Dedifferentiated amniotic fluid mesenchymal stem cell (primary cell): ENCODE data around the gene LCORL.
"Not testable (repeated sequence)": the region's sequence is repeated elsewhere in the genome, so short reads cannot be mapped to it uniquely, and the experiment has no call there.

Experiments
- DNase-seq: peaks from one replicate; pipeline ENCODE4 v3.0.0-alpha.2; 2016; ENCODE audit errors: extremely low spot score

Gene LCORL

GRCh38 chr4:17932041-17932440 is 89.5 kb downstream of the LCORL start:
- DNase-seq: no peak

GRCh38 chr4:17930256-17930655 is 91.3 kb downstream of the LCORL start:
- no peak for DNase-seq

DNA sequence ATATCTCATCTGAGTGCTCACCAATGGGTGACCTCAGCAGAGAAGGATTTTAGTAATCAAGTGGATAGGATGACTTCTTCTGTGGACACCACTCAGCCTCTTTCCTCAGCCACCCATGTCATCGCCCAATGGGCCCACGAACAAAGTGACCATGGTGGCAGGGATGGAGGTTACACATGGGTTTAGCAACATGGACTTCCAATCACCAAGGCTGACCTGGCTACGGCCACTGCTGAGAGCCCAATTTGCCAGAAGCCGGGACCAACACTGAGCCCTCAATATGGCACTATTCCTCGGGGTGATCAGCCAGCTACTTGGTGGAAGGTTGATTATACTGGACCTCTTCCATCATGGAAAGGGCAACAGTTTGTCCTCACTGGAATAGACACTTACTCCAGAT is 97.4 kb downstream of the LCORL start:
- no peak for DNase-seq

DNA sequence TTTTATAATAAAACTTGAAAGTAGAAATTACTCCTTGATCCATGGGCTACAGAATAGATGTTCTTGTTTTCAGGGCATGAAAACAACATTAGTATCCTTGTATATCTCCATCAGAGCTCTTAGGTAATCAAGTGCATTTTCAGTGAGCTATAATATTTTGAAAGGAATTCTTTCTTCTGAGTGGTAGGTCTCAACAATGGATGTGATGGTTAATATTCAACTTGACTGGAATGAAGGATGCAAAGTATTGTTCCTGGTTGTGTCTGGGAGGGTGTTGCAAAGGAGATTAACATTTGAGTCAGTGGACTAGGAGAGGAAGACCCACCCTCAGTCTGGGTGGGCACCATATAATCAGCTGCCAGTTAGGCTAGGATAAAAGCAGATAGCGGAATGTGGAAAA is 100.1 kb downstream of the LCORL start:
- no peak for DNase-seq

GRCh38 chr4:17920681-17921080 is 100.9 kb downstream of the LCORL start:
- no peak for DNase-seq

- no peak for DNase-seq
Observed at GRCh38 chr4:17915439-17915838, 106.1 kb downstream of the LCORL start.

DNA sequence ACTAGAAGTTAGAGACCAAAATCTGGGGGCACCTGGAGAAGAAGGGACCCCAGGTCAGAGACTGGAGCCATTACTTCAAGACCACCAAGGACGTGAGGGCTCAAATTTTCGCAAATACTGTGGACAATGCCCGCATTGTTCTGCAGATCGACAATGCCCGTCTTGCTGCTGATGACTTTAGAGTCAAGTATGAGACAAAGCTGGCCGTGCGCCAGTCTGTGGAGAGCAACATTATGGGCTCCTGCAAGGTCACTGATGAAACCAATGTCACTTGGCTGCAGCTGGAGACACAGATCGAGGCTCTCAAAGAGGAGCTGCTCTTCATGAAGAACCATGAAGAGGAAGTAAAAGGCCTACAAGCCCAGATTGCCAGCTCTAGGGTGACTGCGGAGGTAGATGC is 109.5 kb downstream of the LCORL start:
- no peak for DNase-seq

GRCh38 chr4:17911608-17912007 is 109.9 kb downstream of the LCORL start:
- DNase-seq: no peak

GRCh38 chr4:17898553-17899055 is 123.0 kb downstream of the LCORL start:
- DNase-seq: no peak

GRCh38 chr4:17895481-17895880 is 126.1 kb downstream of the LCORL start:
- no peak for DNase-seq

DNA sequence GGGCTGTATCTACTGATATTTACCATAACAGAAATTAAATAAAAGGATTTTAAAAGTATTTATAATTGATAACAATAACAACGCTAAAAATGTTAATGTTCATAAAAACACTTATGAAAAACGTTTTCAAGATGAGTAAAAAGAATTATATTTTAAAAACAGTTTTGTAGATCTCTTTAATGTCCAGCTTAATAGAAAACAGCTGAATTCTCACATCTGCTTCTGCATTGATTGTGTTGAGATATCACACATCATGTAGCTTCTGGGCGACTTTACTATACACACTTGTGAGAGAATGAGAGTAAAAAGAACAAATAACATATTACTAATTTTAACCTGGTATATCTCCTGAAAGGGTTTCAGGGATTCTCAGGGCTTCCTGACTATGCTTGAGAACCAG is 127.1 kb downstream of the LCORL start:
- DNase-seq: no peak

- no peak for DNase-seq
Observed at GRCh38 chr4:17889692-17890091, 131.9 kb downstream of the LCORL start.

- DNase-seq: no peak
Observed at GRCh38 chr4:17884511-17884910, 137.0 kb downstream of the LCORL start.

DNA sequence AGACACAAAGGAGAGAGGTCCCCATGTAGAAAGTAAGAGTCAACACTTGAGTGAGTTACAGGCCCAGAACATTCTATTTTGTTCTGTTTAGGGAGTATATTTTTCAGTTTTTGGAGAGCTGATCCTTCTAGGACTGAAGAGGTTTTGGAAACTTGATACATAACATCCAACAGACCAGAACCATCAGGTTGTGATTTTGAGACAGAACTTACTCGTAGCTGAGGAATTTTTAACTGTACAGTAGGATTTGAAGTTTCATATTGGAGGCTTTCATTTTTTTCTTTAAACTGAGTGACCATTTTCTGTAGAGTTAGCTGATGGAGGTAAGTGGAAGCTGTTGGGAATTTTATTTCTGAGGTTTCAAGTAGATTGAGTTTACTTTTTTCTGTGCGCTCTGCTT is 137.5 kb downstream of the LCORL start:
- no peak for DNase-seq

DNA sequence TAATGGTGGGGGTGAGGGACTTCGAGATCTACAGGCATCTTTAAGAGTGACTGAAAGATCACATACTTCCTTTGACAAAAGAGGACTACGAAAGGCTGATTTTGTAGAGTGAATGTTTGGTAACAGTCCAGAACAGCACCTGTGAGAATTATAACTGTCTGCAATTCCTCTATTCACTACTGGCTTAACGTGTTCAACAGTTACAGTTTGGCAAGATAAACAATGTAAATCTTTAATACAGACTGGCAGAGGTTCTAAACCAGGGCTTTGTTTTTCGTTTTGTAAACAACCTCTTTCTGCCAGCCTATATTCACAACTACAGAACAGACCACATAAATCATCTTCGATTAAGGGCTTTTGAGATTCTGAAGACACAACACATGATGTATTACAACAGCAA is 143.9 kb downstream of the LCORL start:
- DNase-seq: no peak

- no peak for DNase-seq
Observed at GRCh38 chr4:17876943-17877342, 144.6 kb downstream of the LCORL start.

GRCh38 chr4:17875402-17876070 is 146.0 kb downstream of the LCORL start:
- no peak for DNase-seq

GRCh38 chr4:17869327-17869726 is 152.2 kb downstream of the LCORL start:
- no peak for DNase-seq

DNA sequence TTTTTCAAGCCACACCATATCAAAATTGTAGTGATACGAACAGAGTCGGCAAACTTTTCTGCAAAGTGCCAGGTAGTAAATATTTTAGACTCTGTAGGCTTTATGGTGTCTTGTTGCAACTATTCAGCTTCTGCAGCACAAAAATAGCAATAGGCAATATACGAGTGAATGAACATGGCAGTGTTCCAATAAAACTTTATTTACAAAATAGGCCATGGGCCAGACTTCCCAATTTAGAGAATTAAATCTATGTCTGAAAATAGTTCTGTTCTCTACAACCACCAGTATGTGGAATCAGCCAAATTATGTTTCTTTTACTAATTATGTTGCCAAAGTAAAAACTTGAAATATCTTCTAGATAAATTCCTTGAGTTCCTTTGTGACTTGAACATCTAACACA is 154.3 kb downstream of the LCORL start:
- no peak for DNase-seq

DNA sequence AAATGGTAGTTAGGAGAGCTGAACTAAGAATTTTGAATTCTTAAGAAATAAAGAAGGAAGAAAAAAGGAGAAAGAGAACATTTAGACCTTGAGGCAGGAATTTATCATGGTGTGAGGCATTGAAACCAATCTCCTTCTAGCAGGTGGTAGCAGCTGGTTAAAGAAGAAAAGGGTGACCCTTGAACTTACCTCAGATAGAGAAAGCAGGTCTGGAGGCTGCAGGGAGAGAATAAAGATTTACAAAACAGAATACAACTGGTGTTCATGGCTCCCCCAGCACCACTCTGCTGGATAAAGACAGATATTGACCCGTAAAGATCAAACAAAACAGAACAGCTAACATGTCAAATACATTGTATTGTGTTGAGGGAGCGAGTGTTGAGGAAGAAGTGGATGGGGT is 154.7 kb downstream of the LCORL start:
- DNase-seq: no peak

GRCh38 chr4:17865866-17866363 is 155.6 kb downstream of the LCORL start:
- no peak for DNase-seq

DNA sequence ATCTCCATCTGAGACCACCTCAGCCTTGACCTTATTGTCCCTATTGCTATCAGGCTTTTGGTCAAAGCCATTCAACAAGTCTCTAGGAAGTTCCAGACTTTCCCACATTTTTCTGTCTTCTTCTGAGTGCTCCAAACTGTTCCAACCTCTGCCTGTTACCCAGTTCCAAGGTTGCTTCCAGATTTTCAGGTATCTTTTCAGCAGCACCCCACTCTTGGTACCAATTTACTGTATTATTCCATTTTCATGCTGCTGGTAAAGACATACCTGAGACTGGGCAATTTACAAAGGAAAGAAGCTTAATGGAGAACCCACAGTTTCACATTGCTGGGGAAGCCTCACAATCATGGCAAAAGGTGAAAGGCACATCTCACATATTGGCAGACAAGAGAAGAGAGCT is 159.6 kb downstream of the LCORL start:
- not testable (repeated sequence) for DNase-seq

DNA sequence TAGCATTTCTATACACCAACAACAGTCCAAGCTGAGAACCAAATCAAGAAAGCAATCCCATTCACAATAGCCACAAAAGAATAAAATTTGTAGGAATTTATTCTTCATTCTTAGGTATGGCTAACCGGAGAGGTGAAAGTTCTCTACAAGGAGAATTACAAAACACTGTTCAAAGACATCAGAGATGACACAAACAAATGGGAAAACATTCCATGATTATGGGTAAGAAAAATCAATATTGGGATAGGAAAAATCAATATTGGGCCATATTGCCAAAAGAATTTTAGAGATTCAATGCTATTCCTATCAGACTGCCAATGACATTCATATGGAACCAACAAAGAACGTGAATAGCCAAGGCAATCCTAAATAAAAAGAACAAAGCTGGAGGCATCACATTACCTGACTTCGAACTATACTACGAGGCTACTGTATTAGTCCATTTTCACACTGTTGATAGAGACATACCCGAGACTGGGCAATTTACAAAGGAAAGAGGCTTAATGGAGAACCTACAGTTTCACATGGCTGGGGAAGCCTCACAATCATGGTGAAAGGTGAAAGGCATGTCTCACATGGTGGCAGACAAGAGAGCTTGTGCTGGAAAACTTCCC is 161.7 kb downstream of the LCORL start:
- DNase-seq: no peak

DNA sequence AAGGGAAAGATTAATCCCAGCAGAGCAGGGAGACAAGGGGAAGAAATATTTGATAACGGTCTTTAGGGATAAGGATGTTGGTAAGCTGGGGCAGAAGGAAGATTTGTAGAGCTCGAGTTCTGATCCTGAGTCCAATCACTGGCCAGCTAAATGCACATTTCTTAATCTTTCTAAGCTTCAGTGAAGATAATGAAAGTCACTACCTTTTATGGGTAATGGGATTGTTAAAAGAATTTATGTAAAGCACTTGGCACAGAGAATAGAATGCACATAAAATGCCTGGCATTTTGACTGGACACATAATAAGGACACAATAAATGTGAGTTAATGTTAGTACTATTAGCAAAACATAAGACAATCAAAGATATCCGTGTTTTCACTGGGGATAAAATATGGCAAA is 167.5 kb downstream of the LCORL start:
- no peak for DNase-seq
